HepG2 (cell line): ENCODE data around the gene PTCD2. TPM values are rescaled to one million over a fixed set of nuclear protein-coding genes. Genes with fewer than 3 reads are reported as not detected.
A peak's percentile ranks its signal among the peaks of the same experiment; 100 is the strongest.

Experiments used
- CCAR2 ChIP-seq: fragments of 200-400 bp; formaldehyde crosslinking; optimal IDR thresholded peaks from 2 replicates; pipeline ENCODE3; 2018; ENCODE audit warnings: low read depth, mild to moderate bottlenecking, low read length, moderate library complexity
- FOXJ3 ChIP-seq: sonication (generic); formaldehyde crosslinking; IDR thresholded peaks from 2 replicates; pipeline ENCODE4 v1.4.0; 2020; ENCODE audit warnings: missing genetic modification reagents, mild to moderate bottlenecking, borderline replicate concordance
- HMG20B ChIP-seq: conservative IDR thresholded peaks from 2 replicates; pipeline ENCODE4 v1.6.1; 2016; ENCODE audit warnings: missing genetic modification reagents, missing compliant biosample characterization
- KDM2A ChIP-seq: sonication (generic); formaldehyde crosslinking; IDR thresholded peaks from 2 replicates; pipeline ENCODE4 v1.4.0; 2020; ENCODE audit warnings: low read depth, missing genetic modification reagents, borderline replicate concordance
- KDM6A ChIP-seq: IDR thresholded peaks from 2 replicates; pipeline ENCODE4 v1.6.1; 2016; ENCODE audit warnings: low read depth
- MBNL3 ChIP-seq: fragments of 250-450 bp; sonication (Bioruptor Pico); conservative IDR thresholded peaks from 2 replicates; pipeline ENCODE4 v1.8.0; 2022; ENCODE audit warnings: mild to moderate bottlenecking, inconsistent platforms
- NCOA2 ChIP-seq: sonication (generic); formaldehyde crosslinking; IDR thresholded peaks from 2 replicates; pipeline ENCODE4 v1.8.0; 2022; ENCODE audit warnings: inconsistent platforms
- RAD21 ChIP-seq: fragments of 450-650 bp; formaldehyde crosslinking; IDR thresholded peaks from 2 replicates; pipeline ENCODE4 v1.5.0; 2020; ENCODE audit warnings: mild to moderate bottlenecking
- RFX5 ChIP-seq: IDR thresholded peaks from 2 replicates; pipeline ENCODE4 v1.6.1; 2011; ENCODE audit warnings: low read depth, low read length, improper control_type of control experiment
- ZFP62 ChIP-seq: sonication (generic); formaldehyde crosslinking; IDR thresholded peaks from 2 replicates; pipeline ENCODE4 v1.4.0; 2020; ENCODE audit warnings: missing genetic modification reagents
- ZKSCAN1 ChIP-seq: fragments of 150-350 bp; IDR thresholded peaks from 2 replicates; pipeline ENCODE4 v1.6.1; 2014; ENCODE audit warnings: low read length
- ZNF232 ChIP-seq: sonication (generic); formaldehyde crosslinking; IDR thresholded peaks from 2 replicates; pipeline ENCODE4 v1.4.0; 2020; ENCODE audit warnings: missing genetic modification reagents, borderline replicate concordance
- ZNF563 ChIP-seq: sonication (generic); formaldehyde crosslinking; IDR thresholded peaks from 2 replicates; pipeline ENCODE4 v1.8.0; 2022; ENCODE audit warnings: mild to moderate bottlenecking, moderate library complexity, missing genetic modification reagents
- ZNF615 ChIP-seq: sonication (generic); formaldehyde crosslinking; IDR thresholded peaks from 2 replicates; pipeline ENCODE4 v1.5.0; 2020; ENCODE audit warnings: mild to moderate bottlenecking, missing genetic modification reagents, borderline replicate concordance
- ZNF713 ChIP-seq: sonication (generic); formaldehyde crosslinking; IDR thresholded peaks from 2 replicates; pipeline ENCODE4 v1.4.0; 2020; ENCODE audit warnings: mild to moderate bottlenecking, missing genetic modification reagents
- polyA plus RNA-seq, 8 experiments: library from polyadenylated mRNA; depleted of rRNA in 3 of 8; stranded (reverse) in 7 of 8; unstranded in 1 of 8; fragments of >200 nt; fragmentation: Illumina TruSeq in 4 of 8; extraction: Trizol in 4 of 8; gene quantifications; 2 replicates each; pipeline versions ENCODE4 v1.2.1 to v1.2.3, GENCODE V29; 2011 to 2016; ENCODE audit warnings: low read depth in 4 of 8, missing spikeins in 1 of 8, mixed read lengths in 1 of 8; ENCODE audit not compliant: insufficient read depth in 1 of 8
- total RNA-seq, 5 experiments: library from RNA; depleted of rRNA; stranded (reverse); fragments of >200 nt; fragmentation: Illumina TruSeq; extraction: Trizol; gene quantifications; 2 replicates each; pipeline ENCODE4 v1.2.3, GENCODE V29; 2016; ENCODE audit warnings: low read depth in 1 of 5
- TF ChIP-seq, protein P1 (sequence below): IDR thresholded peaks from 2 replicates; pipeline ENCODE4 v1.6.1; 2016
- TF ChIP-seq, protein P2 (sequence below): IDR thresholded peaks from 2 replicates; pipeline ENCODE4 v1.6.1; 2016; ENCODE audit warnings: low read depth
- TF ChIP-seq, protein P3 (sequence below): sonication (generic); formaldehyde crosslinking; IDR thresholded peaks from 2 replicates; pipeline ENCODE4 v1.4.0; 2020; ENCODE audit warnings: mild to moderate bottlenecking, low read depth, missing genetic modification reagents
- TF ChIP-seq, protein P4 (sequence below): IDR thresholded peaks from 2 replicates; pipeline ENCODE4 v1.6.1; 2012; ENCODE audit warnings: inconsistent platforms
- TF ChIP-seq, protein P5 (sequence below), 2 experiments: IDR thresholded peaks; 2 replicates each; pipeline ENCODE4 v1.6.1; 2011 to 2012; ENCODE audit warnings: low read length in 2 of 2, borderline replicate concordance in 1 of 2, low read depth in 1 of 2, mild to moderate bottlenecking in 1 of 2, moderate library complexity in 1 of 2

The PTCD2 gene
- total and polyA plus RNA-seq, 2 of the 13 experiments (the other 11 are each of a cell fraction or from before 2014, with no cell fraction given), result 5.3 to 6.4 TPM

DNA sequence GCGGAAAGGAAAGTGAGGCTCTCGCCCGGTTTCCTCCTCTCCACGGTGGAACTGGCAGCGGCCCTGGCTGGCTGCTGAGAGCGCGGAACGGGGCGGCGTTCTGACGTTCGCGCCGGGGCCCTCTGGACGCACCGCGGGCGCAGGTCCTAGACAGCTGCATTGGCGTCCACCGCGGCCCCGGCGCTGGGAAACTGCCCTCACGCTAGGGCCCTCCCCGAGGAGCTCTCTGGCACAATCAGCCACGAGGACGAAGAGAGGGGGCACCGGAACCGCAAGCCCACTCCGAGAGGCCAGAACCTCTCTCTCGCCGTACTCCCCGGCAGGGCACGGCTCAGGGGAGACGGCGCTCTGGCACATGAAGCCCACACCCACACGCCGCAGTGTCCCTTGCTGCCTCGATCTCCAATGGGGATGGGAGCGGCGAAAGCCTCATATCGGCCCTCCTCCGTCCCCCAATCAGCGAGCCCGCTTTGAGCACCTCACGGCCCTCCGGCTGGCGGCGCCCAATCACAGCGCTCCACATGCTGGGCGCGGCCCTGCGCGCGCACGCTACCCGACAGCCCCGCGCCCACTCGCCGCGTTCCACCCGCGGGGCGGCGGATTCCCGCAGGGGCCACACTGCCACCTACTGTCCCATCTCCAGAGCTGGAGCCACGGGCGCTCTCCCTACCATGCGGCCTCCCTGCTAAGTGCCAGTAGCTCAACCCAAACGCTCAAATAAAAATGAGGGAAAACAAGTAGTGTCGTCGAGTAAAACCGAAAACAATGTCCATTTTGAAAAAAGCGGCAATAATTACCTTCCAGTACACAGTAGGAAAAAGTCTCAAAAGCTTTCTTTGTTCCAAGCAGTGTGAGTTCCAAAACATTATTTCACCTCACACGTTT, 12.0 kb upstream of the PTCD2 start (continued):
- TF ChIP-seq, protein P1, sequence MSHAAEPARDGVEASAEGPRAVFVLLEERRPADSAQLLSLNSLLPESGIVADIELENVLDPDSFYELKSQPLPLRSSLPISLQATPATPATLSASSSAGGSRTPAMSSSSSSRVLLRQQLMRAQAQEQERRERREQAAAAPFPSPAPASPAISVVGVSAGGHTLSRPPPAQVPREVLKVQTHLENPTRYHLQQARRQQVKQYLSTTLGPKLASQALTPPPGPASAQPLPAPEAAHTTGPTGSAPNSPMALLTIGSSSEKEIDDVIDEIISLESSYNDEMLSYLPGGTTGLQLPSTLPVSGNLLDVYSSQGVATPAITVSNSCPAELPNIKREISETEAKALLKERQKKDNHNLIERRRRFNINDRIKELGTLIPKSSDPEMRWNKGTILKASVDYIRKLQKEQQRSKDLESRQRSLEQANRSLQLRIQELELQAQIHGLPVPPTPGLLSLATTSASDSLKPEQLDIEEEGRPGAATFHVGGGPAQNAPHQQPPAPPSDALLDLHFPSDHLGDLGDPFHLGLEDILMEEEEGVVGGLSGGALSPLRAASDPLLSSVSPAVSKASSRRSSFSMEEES (CRISPR knock-in tag), result peak; percentile 58
- 0 out of 2 replicates have a peak, but pooled peaks have one; percentile 27 for TF ChIP-seq HMG20B (CRISPR knock-in tag)
- TF ChIP-seq ZNF615 (CRISPR knock-in tag), result peak; percentile 66; the same call in 1 of the 2 replicates
- TF ChIP-seq, protein P2, sequence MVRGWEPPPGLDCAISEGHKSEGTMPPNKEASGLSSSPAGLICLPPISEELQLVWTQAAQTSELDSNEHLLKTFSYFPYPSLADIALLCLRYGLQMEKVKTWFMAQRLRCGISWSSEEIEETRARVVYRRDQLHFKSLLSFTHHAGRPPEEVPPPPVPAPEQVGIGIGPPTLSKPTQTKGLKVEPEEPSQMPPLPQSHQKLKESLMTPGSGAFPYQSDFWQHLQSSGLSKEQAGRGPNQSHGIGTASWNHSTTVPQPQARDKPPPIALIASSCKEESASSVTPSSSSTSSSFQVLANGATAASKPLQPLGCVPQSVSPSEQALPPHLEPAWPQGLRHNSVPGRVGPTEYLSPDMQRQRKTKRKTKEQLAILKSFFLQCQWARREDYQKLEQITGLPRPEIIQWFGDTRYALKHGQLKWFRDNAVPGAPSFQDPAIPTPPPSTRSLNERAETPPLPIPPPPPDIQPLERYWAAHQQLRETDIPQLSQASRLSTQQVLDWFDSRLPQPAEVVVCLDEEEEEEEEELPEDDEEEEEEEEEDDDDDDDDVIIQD, result peak; percentile 97
- TF ChIP-seq ZNF563 (CRISPR knock-in tag), result peak; percentile 81
- TF ChIP-seq ZFP62 (CRISPR knock-in tag), result no peak
- no peak for TF ChIP-seq ZKSCAN1
- TF ChIP-seq CCAR2, result no peak
- no peak for TF ChIP-seq KDM6A (CRISPR knock-in tag)
- TF ChIP-seq RFX5, result peak; percentile 85
- peak; percentile 48; the same call in 1 of the 2 replicates for TF ChIP-seq ZNF713 (CRISPR knock-in tag)
- no peak; the same call in 1 of the 2 replicates for TF ChIP-seq FOXJ3 (CRISPR knock-in tag)
- peak; percentile 87; the same call in 1 of the 2 replicates for TF ChIP-seq ZNF232 (CRISPR knock-in tag)
- TF ChIP-seq KDM2A, result peak; percentile 95
- peak; percentile 85 for TF ChIP-seq RAD21 (CRISPR knock-in tag)
- TF ChIP-seq, protein P3, sequence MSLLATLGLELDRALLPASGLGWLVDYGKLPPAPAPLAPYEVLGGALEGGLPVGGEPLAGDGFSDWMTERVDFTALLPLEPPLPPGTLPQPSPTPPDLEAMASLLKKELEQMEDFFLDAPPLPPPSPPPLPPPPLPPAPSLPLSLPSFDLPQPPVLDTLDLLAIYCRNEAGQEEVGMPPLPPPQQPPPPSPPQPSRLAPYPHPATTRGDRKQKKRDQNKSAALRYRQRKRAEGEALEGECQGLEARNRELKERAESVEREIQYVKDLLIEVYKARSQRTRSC (CRISPR knock-in tag), result no peak
- TF ChIP-seq MBNL3 (CRISPR knock-in tag), result no peak
- TF ChIP-seq, protein P4, sequence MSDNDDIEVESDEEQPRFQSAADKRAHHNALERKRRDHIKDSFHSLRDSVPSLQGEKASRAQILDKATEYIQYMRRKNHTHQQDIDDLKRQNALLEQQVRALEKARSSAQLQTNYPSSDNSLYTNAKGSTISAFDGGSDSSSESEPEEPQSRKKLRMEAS, result peak; percentile 93
- 0 out of 2 replicates have a peak, but pooled peaks have one; percentile 37 for TF ChIP-seq NCOA2 (CRISPR knock-in tag)
- TF ChIP-seq, protein P5, sequence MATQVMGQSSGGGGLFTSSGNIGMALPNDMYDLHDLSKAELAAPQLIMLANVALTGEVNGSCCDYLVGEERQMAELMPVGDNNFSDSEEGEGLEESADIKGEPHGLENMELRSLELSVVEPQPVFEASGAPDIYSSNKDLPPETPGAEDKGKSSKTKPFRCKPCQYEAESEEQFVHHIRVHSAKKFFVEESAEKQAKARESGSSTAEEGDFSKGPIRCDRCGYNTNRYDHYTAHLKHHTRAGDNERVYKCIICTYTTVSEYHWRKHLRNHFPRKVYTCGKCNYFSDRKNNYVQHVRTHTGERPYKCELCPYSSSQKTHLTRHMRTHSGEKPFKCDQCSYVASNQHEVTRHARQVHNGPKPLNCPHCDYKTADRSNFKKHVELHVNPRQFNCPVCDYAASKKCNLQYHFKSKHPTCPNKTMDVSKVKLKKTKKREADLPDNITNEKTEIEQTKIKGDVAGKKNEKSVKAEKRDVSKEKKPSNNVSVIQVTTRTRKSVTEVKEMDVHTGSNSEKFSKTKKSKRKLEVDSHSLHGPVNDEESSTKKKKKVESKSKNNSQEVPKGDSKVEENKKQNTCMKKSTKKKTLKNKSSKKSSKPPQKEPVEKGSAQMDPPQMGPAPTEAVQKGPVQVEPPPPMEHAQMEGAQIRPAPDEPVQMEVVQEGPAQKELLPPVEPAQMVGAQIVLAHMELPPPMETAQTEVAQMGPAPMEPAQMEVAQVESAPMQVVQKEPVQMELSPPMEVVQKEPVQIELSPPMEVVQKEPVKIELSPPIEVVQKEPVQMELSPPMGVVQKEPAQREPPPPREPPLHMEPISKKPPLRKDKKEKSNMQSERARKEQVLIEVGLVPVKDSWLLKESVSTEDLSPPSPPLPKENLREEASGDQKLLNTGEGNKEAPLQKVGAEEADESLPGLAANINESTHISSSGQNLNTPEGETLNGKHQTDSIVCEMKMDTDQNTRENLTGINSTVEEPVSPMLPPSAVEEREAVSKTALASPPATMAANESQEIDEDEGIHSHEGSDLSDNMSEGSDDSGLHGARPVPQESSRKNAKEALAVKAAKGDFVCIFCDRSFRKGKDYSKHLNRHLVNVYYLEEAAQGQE (IDR thresholded peaks at IDR 0.05; ENCODE audit: borderline replicate concordance in 1 of 2, low read depth in 1 of 2, low read length in 2 of 2), result peak in 1 of 2 experiments; percentile 53; a peak in 3 of 4 replicates
